H1 (cell line): ENCODE results near the gene SLC15A1. TPM values are rescaled to one million over a fixed set of nuclear protein-coding genes. Genes with fewer than 3 reads are reported as not detected.

Source experiments
- CTCF ChIA-PET: fragments of 300-600 bp; sonication (Branson Sonifier 250); formaldehyde crosslinking; loops from one replicate; lab custom pipeline; 2021; ENCODE audit not compliant: partially characterized antibody; lab: Charles Lee
- POLR2A ChIA-PET: fragments of 300-600 bp; sonication (Branson Sonifier 250); formaldehyde crosslinking; loops from one replicate; lab custom pipeline; 2021; ENCODE audit warnings: inconsistent platforms; ENCODE audit not compliant: partially characterized antibody; lab: Charles Lee
- DNase-seq, 2 experiments: peaks; one replicate each; pipeline versions ENCODE4 v3.0.0 to v3.0.0-alpha.2; 2010 to 2022; ENCODE audit warnings: low spot score in 2 of 2, low read depth in 1 of 2, mixed read lengths in 1 of 2
- FAIRE-seq: peaks from 2 replicates; lab custom pipeline; 2011; peaks lifted over from hg19 to GRCh38; lab: Jason Lieb, UNC
- H2AFZ ChIP-seq: 2 replicates; pipeline ENCODE4 v1.8.1; 2012; ENCODE audit warnings: low read length, inconsistent platforms
- H2AK5ac ChIP-seq: 2 replicates; pipeline ENCODE4 v1.6.1; 2013; ENCODE audit warnings: low read depth, low read length
- H2BK120ac ChIP-seq: replicated peaks from 2 replicates; pipeline ENCODE3; 2013; ENCODE audit warnings: low read depth, low read length, inconsistent platforms
- H2BK12ac ChIP-seq: 2 replicates; pipeline ENCODE4 v1.6.1; 2013; ENCODE audit warnings: low read depth, low read length
- H2BK15ac ChIP-seq: 2 replicates; pipeline ENCODE4 v1.6.1; 2013; ENCODE audit warnings: low read length
- H2BK20ac ChIP-seq: 2 replicates; pipeline ENCODE4 v1.6.1; 2013; ENCODE audit warnings: low read length
- H2BK5ac ChIP-seq: 2 replicates; pipeline ENCODE4 v1.6.1; 2013; ENCODE audit warnings: low read depth, low read length
- H3K14ac ChIP-seq: 2 replicates; pipeline ENCODE4 v1.6.1; 2013; ENCODE audit warnings: inconsistent platforms; ENCODE audit not compliant: insufficient read length
- H3K18ac ChIP-seq: 2 replicates; pipeline ENCODE4 v1.6.1; 2013; ENCODE audit warnings: low read length; ENCODE audit errors: extremely low read depth
- H3K23ac ChIP-seq: 2 replicates; pipeline ENCODE4 v1.6.1; 2013; ENCODE audit warnings: inconsistent platforms; ENCODE audit not compliant: insufficient read length
- H3K23me2 ChIP-seq: 2 replicates; pipeline ENCODE4 v1.6.1; 2013; ENCODE audit warnings: low read depth, low read length
- H3K27ac ChIP-seq: 2 replicates; pipeline ENCODE4 v1.6.1; 2011; ENCODE audit warnings: low read depth, low read length, inconsistent platforms
- H3K27me3 ChIP-seq, 4 experiments: replicated peaks in 1 of 4; 1 replicate in 1 of 4; 2 replicates in 3 of 4; pipeline versions ENCODE4 v1.6.1 to v1.8.1; 2011 to 2013; ENCODE audit warnings: low read length in 3 of 4, mild to moderate bottlenecking in 3 of 4, inconsistent platforms in 2 of 4, mixed read lengths in 2 of 4, moderate library complexity in 1 of 4; ENCODE audit not compliant: control insufficient read depth in 3 of 4, insufficient read depth in 3 of 4; ENCODE audit errors: extremely low read depth in 1 of 4
- H3K36me3 ChIP-seq, 4 experiments: 2 replicates each; pipeline versions ENCODE4 v1.6.1 to v1.8.1; 2011 to 2013; ENCODE audit warnings: mild to moderate bottlenecking in 4 of 4, low read length in 3 of 4, moderate library complexity in 2 of 4, control low read depth in 1 of 4, inconsistent platforms in 1 of 4; ENCODE audit not compliant: insufficient read depth in 4 of 4, control insufficient read depth in 2 of 4
- H3K4ac ChIP-seq: replicated peaks from 2 replicates; pipeline ENCODE3; 2013; ENCODE audit warnings: low read length, low read depth, mixed read lengths, inconsistent platforms; ENCODE audit not compliant: insufficient read length
- H3K4me1 ChIP-seq, 4 experiments: replicated peaks in 1 of 4; 1 replicate in 1 of 4; 2 replicates in 3 of 4; pipeline versions ENCODE4 v1.6.1 to v1.8.1; 2011 to 2013; ENCODE audit warnings: low read length in 3 of 4, inconsistent platforms in 2 of 4, mixed read lengths in 1 of 4; ENCODE audit not compliant: insufficient read depth in 4 of 4, control insufficient read depth in 3 of 4
- H3K4me2 ChIP-seq, 2 experiments: 2 replicates each; pipeline versions ENCODE4 v1.6.1 to v1.8.1; 2011 to 2013; ENCODE audit warnings: low read depth in 2 of 2, low read length in 2 of 2, control low read depth in 1 of 2, inconsistent platforms in 1 of 2, mild to moderate bottlenecking in 1 of 2; ENCODE audit not compliant: insufficient read depth in 1 of 2
- H3K4me3 ChIP-seq, 4 experiments: fragments of 200-600, 300-600 bp in 1 of 4; sonication (generic), shearing (Covaris generic), sonication (Bioruptor Twin) in 1 of 4; 2 replicates each; pipeline versions ENCODE4 v1.5.1 to v1.8.1; 2011 to 2016; ENCODE audit warnings: low read length in 4 of 4, low read depth in 3 of 4, control low read depth in 2 of 4, inconsistent platforms in 2 of 4, mild to moderate bottlenecking in 2 of 4, mixed read lengths in 1 of 4, moderate library complexity in 1 of 4; ENCODE audit not compliant: insufficient read depth in 2 of 4; ENCODE audit errors: extremely low read depth in 1 of 4
- H3K56ac ChIP-seq: replicated peaks from 2 replicates; pipeline ENCODE3; 2013; ENCODE audit warnings: low read depth, mild to moderate bottlenecking, mixed read lengths, low read length, inconsistent platforms; ENCODE audit not compliant: insufficient read length
- H3K79me1 ChIP-seq: 2 replicates; pipeline ENCODE4 v1.6.1; 2013; ENCODE audit warnings: low read depth, low read length, control low read depth
- H3K79me2 ChIP-seq, 2 experiments: 2 replicates each; pipeline versions ENCODE4 v1.6.1 to v1.8.1; 2012 to 2013; ENCODE audit warnings: low read length in 2 of 2, mild to moderate bottlenecking in 2 of 2, inconsistent platforms in 1 of 2; ENCODE audit not compliant: insufficient read depth in 2 of 2, control insufficient read depth in 1 of 2
- H3K9ac ChIP-seq, 4 experiments: replicated peaks in 1 of 4; 1 replicate in 1 of 4; 2 replicates in 3 of 4; pipeline versions ENCODE4 v1.6.1 to v1.8.1; 2011 to 2013; ENCODE audit warnings: low read depth in 3 of 4, low read length in 3 of 4, control low read depth in 2 of 4, mild to moderate bottlenecking in 2 of 4, moderate library complexity in 2 of 4, inconsistent platforms in 1 of 4; ENCODE audit errors: extremely low read depth in 1 of 4
- H3K9me3 ChIP-seq, 2 experiments: 2 replicates each; pipeline versions ENCODE4 v1.6.1 to v1.8.1; 2012 to 2013; ENCODE audit warnings: mild to moderate bottlenecking in 2 of 2, moderate library complexity in 2 of 2, control low read depth in 1 of 2, inconsistent platforms in 1 of 2, low read depth in 1 of 2, low read length in 1 of 2, mixed read lengths in 1 of 2; ENCODE audit not compliant: insufficient read depth in 2 of 2
- H4K20me1 ChIP-seq, 2 experiments: replicated peaks in 1 of 2; 2 replicates each; pipeline versions ENCODE3 to v1.8.1; 2011 to 2013; ENCODE audit warnings: inconsistent platforms in 2 of 2, low read length in 2 of 2, mild to moderate bottlenecking in 1 of 2; ENCODE audit not compliant: insufficient read depth in 2 of 2, control insufficient read depth in 1 of 2
- H4K5ac ChIP-seq: 2 replicates; pipeline ENCODE4 v1.6.1; 2013; ENCODE audit warnings: low read length, low read depth, mixed read lengths, inconsistent platforms; ENCODE audit not compliant: insufficient read length
- H4K8ac ChIP-seq: 2 replicates; pipeline ENCODE4 v1.8.0; 2013; ENCODE audit warnings: mild to moderate bottlenecking, moderate library complexity, low read length, inconsistent platforms; ENCODE audit not compliant: insufficient read depth; ENCODE audit errors: extremely low read depth
- H4K91ac ChIP-seq: replicated peaks from 2 replicates; pipeline ENCODE3; 2013; ENCODE audit warnings: low read length, mixed read lengths, inconsistent platforms; ENCODE audit not compliant: insufficient read length
- CBX8 ChIP-seq: fragments of 300-800, 300-1000 bp; sonication (generic); IDR thresholded peaks from 2 replicates; pipeline ENCODE4 v1.7.1; 2016; ENCODE audit warnings: low read depth, low read length, borderline replicate concordance
- CEBPB ChIP-seq: IDR thresholded peaks from 2 replicates; pipeline ENCODE4 v1.6.1; 2012; ENCODE audit warnings: low read depth, low read length
- CHD2 ChIP-seq: IDR thresholded peaks from 2 replicates; pipeline ENCODE4 v1.6.1; 2012; ENCODE audit warnings: low read length, improper control_type of control experiment
- CTCF ChIP-seq, 3 experiments: IDR thresholded peaks; 1 replicate in 2 of 3; 2 replicates in 1 of 3; pipeline versions ENCODE4 v1.5.1 to v1.6.1; 2011; ENCODE audit warnings: low read length in 3 of 3, mild to moderate bottlenecking in 3 of 3, inconsistent platforms in 2 of 3, low read depth in 1 of 3, moderate library complexity in 1 of 3; ENCODE audit not compliant: insufficient read depth in 1 of 3; ENCODE audit errors: control extremely low read depth in 1 of 3
- EP300 ChIP-seq, 2 experiments: IDR thresholded peaks; 1 replicate in 1 of 2; 2 replicates in 1 of 2; pipeline ENCODE4 v1.6.1; 2011 to 2012; ENCODE audit warnings: low read depth in 2 of 2, low read length in 2 of 2, mild to moderate bottlenecking in 2 of 2, borderline replicate concordance in 1 of 2, inconsistent platforms in 1 of 2, moderate library complexity in 1 of 2
- GABPA ChIP-seq: IDR thresholded peaks from 2 replicates; pipeline ENCODE4 v1.6.1; 2011; ENCODE audit warnings: mild to moderate bottlenecking, low read length, moderate library complexity, borderline replicate concordance; ENCODE audit not compliant: insufficient read depth
- KDM5A ChIP-seq: fragments of 200-600 bp; IDR thresholded peaks from 2 replicates; pipeline ENCODE4 v1.7.1; 2012; ENCODE audit warnings: mild to moderate bottlenecking, low read length, inconsistent platforms, mixed read lengths
- NANOG ChIP-seq: IDR thresholded peaks from 2 replicates; pipeline ENCODE4 v1.6.1; 2011; ENCODE audit warnings: low read length, low read depth, mild to moderate bottlenecking, inconsistent platforms; ENCODE audit not compliant: insufficient read depth, poor library complexity, severe bottlenecking
- PHF8 ChIP-seq: fragments of 200-600 bp; sonication (generic); conservative IDR thresholded peaks from 2 replicates; pipeline ENCODE4 v1.7.1; 2012; ENCODE audit warnings: low read depth, mild to moderate bottlenecking, inconsistent platforms, low read length, moderate library complexity
- POU5F1 ChIP-seq: IDR thresholded peaks from 2 replicates; pipeline ENCODE4 v1.6.1; 2011; ENCODE audit warnings: low read depth, mild to moderate bottlenecking, low read length, moderate library complexity
- TEAD4 ChIP-seq: IDR thresholded peaks from 2 replicates; pipeline ENCODE4 v1.6.1; 2012; ENCODE audit warnings: low read depth, low read length, inconsistent platforms, mixed read lengths
- ZNF274 ChIP-seq: IDR thresholded peaks from 2 replicates; pipeline ENCODE4 v1.7.0; 2012; ENCODE audit warnings: low read length, borderline replicate concordance; ENCODE audit errors: extremely low read depth
- WGBS, 2 experiments: shearing (Covaris generic) in 1 of 2; methylation state at CpG; one replicate each; pipeline versions ENCODE4 v1.1.6 to v1.1.7; 2013 to 2015; ENCODE audit warnings: low lambda C conversion rate in 2 of 2, mixed read lengths in 2 of 2, inconsistent platforms in 1 of 2, low coverage in 1 of 2, missing lambda C conversion rate in 1 of 2; ENCODE audit not compliant: insufficient replicate concordance in 2 of 2, insufficient coverage in 1 of 2, insufficient read length in 1 of 2; ENCODE audit errors: extremely low coverage in 1 of 2, missing lambda C conversion rate in 1 of 2; 5-methylcytosine and 5-hydroxymethylcytosine counted together
- polyA plus RNA-seq, 7 experiments: library from polyadenylated mRNA; depleted of rRNA in 3 of 7; stranded (reverse) in 5 of 7; unstranded in 2 of 7; fragments of >200 nt in 5 of 7; fragments of 200-250 nt in 2 of 7; gene quantifications; 1 replicate in 5 of 7; 2 replicates in 1 of 7; 4 replicates in 1 of 7; pipeline versions ENCODE4 v1.2.1 to v1.2.3, GENCODE V29; 2011 to 2013; ENCODE audit warnings: missing spikeins in 2 of 7, mixed read lengths in 2 of 7
- total RNA-seq: library from RNA; stranded (reverse); fragmentation: NEBNext Ultra II Directional; extraction: Animal tissue kit (Norgen Biotek cat#: 25700); gene quantifications from 2 replicates; pipeline ENCODE4 v1.2.1, GENCODE V29; 2021

The SLC15A1 gene
- total and polyA plus RNA-seq, 2 of the 8 experiments (the other 6 are each of a cell fraction or from before 2014, with no cell fraction given), result 1.3 to 2.4 TPM

GRCh38 chr13:98681049-98681448 is 71.4 kb downstream of the SLC15A1 start:
- H3K14ac ChIP-seq, result no peak overlapping the region
- CTCF ChIA-PET, result interaction anchor here (0.9 to 2.1 kb wide), 4 partner anchors 8 to 330 kb away, joined by 3 to 13 read pairs (median 4); no protein-coding TSS in a partner anchor
- TF ChIP-seq ZNF274 (no peak), CEBPB (no peak), GABPA (no peak), CBX8 (no peak), CTCF (IDR thresholded peaks at IDR 0.05; ENCODE audit: control extremely low read depth in 1 of 3, insufficient read depth in 1 of 3, low read depth in 1 of 3, low read length in 3 of 3) (no peak), EP300 (IDR thresholded peaks at IDR 0.05; ENCODE audit: borderline replicate concordance in 1 of 2, low read depth in 2 of 2, low read length in 2 of 2) (no peak), NANOG (no peak), KDM5A (no peak), TEAD4 (no peak), CHD2 (no peak), POU5F1 (no peak), PHF8 (no peak)

More at GRCh38 chr13:98681049-98681448, 71.4 kb downstream of the SLC15A1 start:
- Histone ChIP-seq H3K27ac (no peak overlapping the region), H3K4me2 (no peak overlapping the region), H3K18ac (no peak overlapping the region), H4K8ac (no peak overlapping the region), H4K91ac (no peak overlapping the region), H3K36me3 (no peaks in the 10 kb centered on the region), H2BK12ac (no peak overlapping the region), H4K5ac (no peak overlapping the region), H3K9ac (no peak overlapping the region), H2BK5ac (no peak overlapping the region), H3K79me2 (no peaks in the 10 kb centered on the region), H3K56ac (no peak overlapping the region), H3K27me3 (no peaks in the 10 kb centered on the region), H3K23me2 (no peaks in the 10 kb centered on the region), H3K4me3 (no peak overlapping the region), H3K4me1 (peaks cover 0 to 1% (median under 1%) of the 10 kb centered on the region in 4 experiments; a peak in 4 of 7 replicates), H2AFZ (no peak overlapping the region), H3K23ac (no peak overlapping the region), H4K20me1 (no peaks in the 10 kb centered on the region), H3K4ac (no peak overlapping the region), H2AK5ac (no peak overlapping the region), H2BK20ac (no peak overlapping the region), H2BK120ac (no peak overlapping the region), H2BK15ac (no peak overlapping the region), H3K79me1 (no peaks in the 10 kb centered on the region), H3K9me3 (no peaks in the 10 kb centered on the region)
- no peak for DNase-seq
- FAIRE-seq, result no peak
- POLR2A ChIA-PET, result no interaction called here
- WGBS, 2 experiments, result 89% methylated on average over 3 of the region's 3 CpGs; no CpG with 5 or more reads in 1 of the 2 experiments
